HEK293 (cell line): ENCODE data around the gene TIAM2.

Experiments used
- ZFP41 ChIP-seq: fragments of 450-650 bp; formaldehyde crosslinking; IDR thresholded peaks from 2 replicates; pipeline ENCODE4 v1.5.1; 2016; ENCODE audit warnings: missing biosample characterization, missing genetic modification characterization, borderline replicate concordance
- TF ChIP-seq, protein P1 (sequence below): fragments of 450-650 bp; formaldehyde crosslinking; IDR thresholded peaks from 2 replicates; pipeline ENCODE4 v1.5.1; 2016; ENCODE audit warnings: missing biosample characterization, missing genetic modification characterization

DNA sequence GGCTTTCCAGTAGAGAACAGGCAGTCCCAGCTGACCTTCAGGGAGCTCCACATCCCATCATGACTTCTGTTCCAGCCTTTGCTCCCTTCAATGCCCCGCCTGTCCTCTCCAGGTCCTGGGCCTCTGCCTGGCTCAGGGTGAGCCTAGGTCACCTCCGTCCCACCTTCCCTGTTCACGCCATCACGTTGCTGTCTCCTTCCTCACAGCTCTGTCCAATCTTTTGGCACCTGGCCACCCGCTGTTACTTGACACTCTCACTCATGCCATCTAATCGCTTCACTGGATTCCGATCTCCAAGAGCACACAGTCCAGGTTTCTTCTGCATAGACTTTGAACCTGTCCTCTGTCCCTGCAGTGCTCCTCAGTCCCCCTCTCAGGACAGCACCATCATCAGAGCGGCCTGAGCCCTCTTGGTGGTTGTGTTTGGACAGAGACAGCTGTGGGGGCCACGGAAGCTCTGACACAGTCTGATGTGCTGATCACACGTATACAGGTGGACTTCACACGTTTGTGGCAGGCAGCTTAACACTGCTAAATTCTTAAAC is 34.7 kb upstream of the TIAM2 start:
- no peak for TF ChIP-seq ZFP41 (tag by site-specific recombination)
- TF ChIP-seq, protein P1, sequence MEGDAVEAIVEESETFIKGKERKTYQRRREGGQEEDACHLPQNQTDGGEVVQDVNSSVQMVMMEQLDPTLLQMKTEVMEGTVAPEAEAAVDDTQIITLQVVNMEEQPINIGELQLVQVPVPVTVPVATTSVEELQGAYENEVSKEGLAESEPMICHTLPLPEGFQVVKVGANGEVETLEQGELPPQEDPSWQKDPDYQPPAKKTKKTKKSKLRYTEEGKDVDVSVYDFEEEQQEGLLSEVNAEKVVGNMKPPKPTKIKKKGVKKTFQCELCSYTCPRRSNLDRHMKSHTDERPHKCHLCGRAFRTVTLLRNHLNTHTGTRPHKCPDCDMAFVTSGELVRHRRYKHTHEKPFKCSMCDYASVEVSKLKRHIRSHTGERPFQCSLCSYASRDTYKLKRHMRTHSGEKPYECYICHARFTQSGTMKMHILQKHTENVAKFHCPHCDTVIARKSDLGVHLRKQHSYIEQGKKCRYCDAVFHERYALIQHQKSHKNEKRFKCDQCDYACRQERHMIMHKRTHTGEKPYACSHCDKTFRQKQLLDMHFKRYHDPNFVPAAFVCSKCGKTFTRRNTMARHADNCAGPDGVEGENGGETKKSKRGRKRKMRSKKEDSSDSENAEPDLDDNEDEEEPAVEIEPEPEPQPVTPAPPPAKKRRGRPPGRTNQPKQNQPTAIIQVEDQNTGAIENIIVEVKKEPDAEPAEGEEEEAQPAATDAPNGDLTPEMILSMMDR: no peak
